Endodermal cell (in vitro differentiated cells): ENCODE results near the gene GAS7. TPM values are rescaled to one million over a fixed set of nuclear protein-coding genes. Genes with fewer than 3 reads are reported as not detected.
A peak's percentile ranks its signal among the peaks of the same experiment; 100 is the strongest.

Source experiments
- DNase-seq: peaks from one replicate; pipeline ENCODE4 v3.0.0-alpha.2; 2017
- H3K27ac ChIP-seq: 2 replicates; pipeline ENCODE4 v1.5.1; 2013; ENCODE audit warnings: mild to moderate bottlenecking, low read depth, low read length, moderate library complexity
- H3K27me3 ChIP-seq: 2 replicates; pipeline ENCODE4 v1.6.1; 2013; ENCODE audit warnings: mild to moderate bottlenecking, low read length, moderate library complexity; ENCODE audit not compliant: insufficient read depth, control insufficient read depth, poor library complexity, severe bottlenecking
- H3K36me3 ChIP-seq: 2 replicates; pipeline ENCODE4 v1.7.0; 2013; ENCODE audit warnings: mild to moderate bottlenecking, low read length, moderate library complexity; ENCODE audit not compliant: control insufficient read depth, insufficient read depth
- H3K4me1 ChIP-seq: one replicate; pipeline ENCODE4 v1.7.0; 2013; ENCODE audit warnings: low read length; ENCODE audit not compliant: control insufficient read depth, insufficient read depth
- H3K4me3 ChIP-seq: 2 replicates; pipeline ENCODE4 v1.5.1; 2013; ENCODE audit warnings: mild to moderate bottlenecking, low read length, moderate library complexity
- H3K9ac ChIP-seq: 2 replicates; pipeline ENCODE4 v1.6.1; 2013; ENCODE audit warnings: mild to moderate bottlenecking, low read length, moderate library complexity; ENCODE audit not compliant: poor library complexity, severe bottlenecking; ENCODE audit errors: extremely low read depth
- H3K9me3 ChIP-seq: 2 replicates; pipeline ENCODE4 v1.6.1; 2013; ENCODE audit warnings: mild to moderate bottlenecking, low read length, moderate library complexity; ENCODE audit not compliant: control insufficient read depth
- H3K27ac Mint-ChIP-seq: 2 replicates; pipeline ENCODE4 v1.8.0; 2020; ENCODE audit warnings: mixed read lengths
- H3K27me3 Mint-ChIP-seq: 2 replicates; pipeline ENCODE4 v1.8.0; 2021; ENCODE audit warnings: mild to moderate bottlenecking, mixed read lengths; ENCODE audit not compliant: insufficient read depth
- H3K36me3 Mint-ChIP-seq: 2 replicates; pipeline ENCODE4 v1.8.0; 2020; ENCODE audit warnings: low read depth, mixed read lengths
- H3K4me1 Mint-ChIP-seq: 2 replicates; pipeline ENCODE4 v1.8.0; 2020; ENCODE audit warnings: mixed read lengths
- H3K4me3 Mint-ChIP-seq: 2 replicates; pipeline ENCODE4 v1.8.0; 2020; ENCODE audit warnings: mild to moderate bottlenecking, moderate library complexity, mixed read lengths
- H3K9me3 Mint-ChIP-seq: 2 replicates; pipeline ENCODE4 v1.8.0; 2020; ENCODE audit warnings: mild to moderate bottlenecking, mixed read lengths
- CTCF ChIP-seq: fragments of 200-600 bp; sonication (generic); conservative IDR thresholded peaks from 2 replicates; pipeline ENCODE4 v1.5.0; 2021; ENCODE audit warnings: antibody characterized with exemption, mild to moderate bottlenecking
- WGBS, 2 experiments: methylation state at CpG; one replicate each; pipeline versions ENCODE4 v1.1.5 to v1.1.7; 2013; ENCODE audit warnings: missing lambda C conversion rate in 2 of 2, mixed read lengths in 1 of 2; ENCODE audit not compliant: insufficient coverage in 1 of 2, insufficient read length in 1 of 2; 5-methylcytosine and 5-hydroxymethylcytosine counted together
- total RNA-seq, 2 donors: library from RNA; stranded (reverse); fragmentation: NEBNext Ultra II Directional in 1 of 2; extraction: Animal tissue kit (Norgen Biotek cat#: 25700) in 1 of 2; gene quantifications; 2 replicates in 1 of 2; 3 replicates in 1 of 2; pipeline ENCODE4 v1.2.1, GENCODE V29; 2021

GAS7 gene
- total RNA-seq, 2 donors from 2014 or later: 8.6 to 14.7 TPM

GRCh38 chr17:9974448-9975381 is 223.7 kb downstream of the GAS7 start:
- peaks cover 1% of the 10 kb centered on the region for H3K27me3 Mint-ChIP-seq
- H3K27me3 ChIP-seq: no peaks in the 10 kb centered on the region
- 89 to 90% methylated on average over 11 to 16 of the region's 16 CpGs for WGBS, 2 experiments
- no peaks in the 10 kb centered on the region for H3K36me3 Mint-ChIP-seq
- peaks cover 8% of the 10 kb centered on the region for H3K4me1 Mint-ChIP-seq
- no peaks in the 10 kb centered on the region for H3K9me3 ChIP-seq
- H3K9me3 Mint-ChIP-seq: no peaks in the 10 kb centered on the region
- H3K4me1 ChIP-seq: no peaks in the 10 kb centered on the region
- H3K4me3 ChIP-seq: no peak overlapping the region
- no peak overlapping the region for H3K27ac ChIP-seq
- no peaks in the 10 kb centered on the region for H3K36me3 ChIP-seq
- no peak overlapping the region for H3K4me3 Mint-ChIP-seq
- H3K9ac ChIP-seq: no peak overlapping the region
- no peak for TF ChIP-seq CTCF
- H3K27ac Mint-ChIP-seq: no peak overlapping the region
- peak; percentile 45 for DNase-seq

- H3K36me3 Mint-ChIP-seq: no peaks in the 10 kb centered on the region
- DNase-seq: peak; percentile 51
- H3K4me3 Mint-ChIP-seq: no peak overlapping the region
- Histone ChIP-seq H3K9ac (no peak overlapping the region), H3K27me3 (no peaks in the 10 kb centered on the region), H3K4me3 (no peak overlapping the region), H3K9me3 (no peaks in the 10 kb centered on the region), H3K36me3 (no peaks in the 10 kb centered on the region), H3K4me1 (no peaks in the 10 kb centered on the region), H3K27ac (no peak overlapping the region)
- TF ChIP-seq CTCF: no peak
- 90 to 91% methylated on average over 10 to 12 of the region's 13 CpGs for WGBS, 2 experiments
- H3K27me3 Mint-ChIP-seq: peaks cover 2% of the 10 kb centered on the region
- H3K27ac Mint-ChIP-seq: no peak overlapping the region
- H3K4me1 Mint-ChIP-seq: peaks cover 13% of the 10 kb centered on the region
- H3K9me3 Mint-ChIP-seq: no peaks in the 10 kb centered on the region
These were observed 224.5 kb downstream of the GAS7 start for GRCh38 chr17:9973669-9974447.

GRCh38 chr17:9971991-9972390 is 226.4 kb downstream of the GAS7 start:
- H3K27ac Mint-ChIP-seq: no peak overlapping the region
- H3K36me3 Mint-ChIP-seq: no peaks in the 10 kb centered on the region
- DNase-seq: peak; percentile 67
- no peaks in the 10 kb centered on the region for H3K9me3 Mint-ChIP-seq
- no peak overlapping the region for H3K4me3 Mint-ChIP-seq
- peaks cover 2% of the 10 kb centered on the region for H3K27me3 Mint-ChIP-seq
- WGBS, 2 experiments: 71 to 83% methylated on average over 3 to 4 of the region's 4 CpGs
- no peak for TF ChIP-seq CTCF
- Histone ChIP-seq H3K9me3 (no peaks in the 10 kb centered on the region), H3K4me1 (no peaks in the 10 kb centered on the region), H3K4me3 (no peak overlapping the region), H3K9ac (no peak overlapping the region), H3K27me3 (no peaks in the 10 kb centered on the region), H3K36me3 (no peaks in the 10 kb centered on the region), H3K27ac (no peak overlapping the region)
- peaks cover 14% of the 10 kb centered on the region for H3K4me1 Mint-ChIP-seq
